ENCODE measurements around the gene COL26A1. TPM values are rescaled to one million over a fixed set of nuclear protein-coding genes. Genes with fewer than 3 reads are reported as not detected.
"Not testable (repeated sequence)": the region's sequence is repeated elsewhere in the genome, so short reads cannot be mapped to it uniquely, and the experiment has no call there.

Gene COL26A1
- total and polyA plus RNA-seq, 2 of the 4 experiments (the other 2 are of a cell fraction), result not detected

DNA sequence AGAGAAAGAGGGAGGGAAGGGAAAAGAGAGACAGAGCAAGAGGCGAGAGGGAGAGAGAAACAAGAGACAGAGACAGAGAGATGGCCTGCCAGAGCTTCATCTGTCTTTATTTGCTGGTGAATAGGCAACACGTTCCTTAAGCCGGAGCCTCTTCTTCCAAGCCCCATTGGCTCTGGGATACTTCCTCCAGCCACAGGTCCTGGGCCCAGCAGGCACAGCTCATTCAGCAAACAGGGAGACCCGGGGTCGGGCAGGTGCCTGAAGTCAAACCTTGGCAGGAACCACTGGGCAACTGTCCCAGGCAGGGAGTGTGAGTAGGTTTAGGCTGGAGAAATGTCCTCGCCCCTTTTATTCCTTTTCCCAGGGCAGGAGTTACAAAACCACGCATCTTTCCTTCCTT lies 198.2 kb downstream of the COL26A1 start:
- Histone ChIP-seq H2BK5ac (ENCODE audit: low read depth, low read length, poor library complexity, severe bottlenecking) (no peak overlapping the region), H3K36me3 (ENCODE audit: control insufficient read depth, insufficient read depth, low read length) (no peaks in the 10 kb centered on the region), H3K18ac (ENCODE audit: low read depth, low read length) (no peak overlapping the region), H3K27ac (ENCODE audit: insufficient read depth, low read length) (no peak overlapping the region), H3K14ac (replicated peaks; ENCODE audit: low read depth, low read length) (no peak overlapping the region), H3K9me3 (ENCODE audit: control insufficient read depth, insufficient read depth, low read length) (no peaks in the 10 kb centered on the region), H3K4me2 (ENCODE audit: low read depth, low read length) (no peak overlapping the region), H3K4ac (ENCODE audit: low read depth, low read length) (no peak overlapping the region), H2AK9ac (replicated peaks; ENCODE audit: low read depth, low read length, poor library complexity) (no peak overlapping the region), H4K8ac (ENCODE audit: low read depth in 2 of 2, low read length in 2 of 2) (no peak overlapping the region), H4K5ac (ENCODE audit: low read depth, low read length) (no peak overlapping the region), H2AFZ (replicated peaks; ENCODE audit: low read length, poor library complexity) (no peak overlapping the region), H2BK15ac (ENCODE audit: low read depth, low read length) (no peak overlapping the region), H3K9ac (ENCODE audit: low read depth, low read length) (no peak overlapping the region), H4K20me1 (ENCODE audit: insufficient read depth, low read length) (no peaks in the 10 kb centered on the region), H3K4me3 (ENCODE audit: insufficient read depth, low read depth, low read length) (no peak overlapping the region), H2BK120ac (ENCODE audit: low read depth, low read length) (no peak overlapping the region), H2BK20ac (ENCODE audit: low read depth, low read length) (no peak overlapping the region), H3K79me1 (ENCODE audit: low read depth in 1 of 2, low read length in 2 of 2) (no peaks in the 10 kb centered on the region), H3K23ac (ENCODE audit: low read depth, low read length) (no peak overlapping the region), H3K56ac (ENCODE audit: extremely low read depth, insufficient read depth, low read length) (no peak overlapping the region), H2AK5ac (ENCODE audit: low read depth, low read length) (no peak overlapping the region), H3K4me1 (ENCODE audit: control insufficient read depth, insufficient read depth, low read length) (no peaks in the 10 kb centered on the region), H4K91ac (ENCODE audit: insufficient read depth, low read depth, low read length) (no peak overlapping the region), H3K9me1 (ENCODE audit: insufficient read depth, low read length) (no peaks in the 10 kb centered on the region), H3K27me3 (ENCODE audit: control insufficient read depth, insufficient read depth, low read length) (peaks cover 47% of the 10 kb centered on the region)
- ChIA-PET CTCF (interaction anchor here (1.0 kb wide), 1 partner anchor 17 kb away, joined by 3 read pairs; no protein-coding TSS in a partner anchor), POLR2A (ENCODE audit: unreplicated experiment) (no interaction called here)
- no CpG with 5 or more reads among the region's 7 CpGs for WGBS, 2 experiments (ENCODE audit: extremely low coverage in 2 of 2, insufficient read length in 1 of 2)
- in situ Hi-C loops (cut with MboI; ENCODE audit: low sequenced_read_pairs), result no loop called here
- TF ChIP-seq MAZ (IDR thresholded peaks at IDR 0.05; ENCODE audit: borderline replicate concordance, low read depth, low read length) (no peak), SMC3 (IDR thresholded peaks at IDR 0.05; ENCODE audit: low read depth, low read length) (no peak), RFX5 (IDR thresholded peaks at IDR 0.05; ENCODE audit: low read depth, low read length) (no peak), MAFK (IDR thresholded peaks at IDR 0.05; ENCODE audit: low read depth, low read length) (no peak)
- TF ChIP-seq, protein P1, sequence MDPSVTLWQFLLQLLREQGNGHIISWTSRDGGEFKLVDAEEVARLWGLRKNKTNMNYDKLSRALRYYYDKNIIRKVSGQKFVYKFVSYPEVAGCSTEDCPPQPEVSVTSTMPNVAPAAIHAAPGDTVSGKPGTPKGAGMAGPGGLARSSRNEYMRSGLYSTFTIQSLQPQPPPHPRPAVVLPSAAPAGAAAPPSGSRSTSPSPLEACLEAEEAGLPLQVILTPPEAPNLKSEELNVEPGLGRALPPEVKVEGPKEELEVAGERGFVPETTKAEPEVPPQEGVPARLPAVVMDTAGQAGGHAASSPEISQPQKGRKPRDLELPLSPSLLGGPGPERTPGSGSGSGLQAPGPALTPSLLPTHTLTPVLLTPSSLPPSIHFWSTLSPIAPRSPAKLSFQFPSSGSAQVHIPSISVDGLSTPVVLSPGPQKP (IDR thresholded peaks at IDR 0.05; ENCODE audit: borderline replicate concordance, low read depth, low read length), result no peak
- TF ChIP-seq, protein P2, sequence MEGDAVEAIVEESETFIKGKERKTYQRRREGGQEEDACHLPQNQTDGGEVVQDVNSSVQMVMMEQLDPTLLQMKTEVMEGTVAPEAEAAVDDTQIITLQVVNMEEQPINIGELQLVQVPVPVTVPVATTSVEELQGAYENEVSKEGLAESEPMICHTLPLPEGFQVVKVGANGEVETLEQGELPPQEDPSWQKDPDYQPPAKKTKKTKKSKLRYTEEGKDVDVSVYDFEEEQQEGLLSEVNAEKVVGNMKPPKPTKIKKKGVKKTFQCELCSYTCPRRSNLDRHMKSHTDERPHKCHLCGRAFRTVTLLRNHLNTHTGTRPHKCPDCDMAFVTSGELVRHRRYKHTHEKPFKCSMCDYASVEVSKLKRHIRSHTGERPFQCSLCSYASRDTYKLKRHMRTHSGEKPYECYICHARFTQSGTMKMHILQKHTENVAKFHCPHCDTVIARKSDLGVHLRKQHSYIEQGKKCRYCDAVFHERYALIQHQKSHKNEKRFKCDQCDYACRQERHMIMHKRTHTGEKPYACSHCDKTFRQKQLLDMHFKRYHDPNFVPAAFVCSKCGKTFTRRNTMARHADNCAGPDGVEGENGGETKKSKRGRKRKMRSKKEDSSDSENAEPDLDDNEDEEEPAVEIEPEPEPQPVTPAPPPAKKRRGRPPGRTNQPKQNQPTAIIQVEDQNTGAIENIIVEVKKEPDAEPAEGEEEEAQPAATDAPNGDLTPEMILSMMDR (conservative IDR thresholded peaks at IDR 0.05; ENCODE audit: low read depth, low read length), result no peak
- ATAC-seq (ENCODE audit: low read depth), result no peak
- DNase-seq, result no peak
- intact Hi-C loops (cut with micrococcal nuclease), result no loop called here
- no TSS peak for BruUV-seq (replicated peaks)
- dilution Hi-C loops (cut with HindIII; ENCODE audit: low sequenced_read_pairs, unreplicated experiment), result no loop called here

DNA sequence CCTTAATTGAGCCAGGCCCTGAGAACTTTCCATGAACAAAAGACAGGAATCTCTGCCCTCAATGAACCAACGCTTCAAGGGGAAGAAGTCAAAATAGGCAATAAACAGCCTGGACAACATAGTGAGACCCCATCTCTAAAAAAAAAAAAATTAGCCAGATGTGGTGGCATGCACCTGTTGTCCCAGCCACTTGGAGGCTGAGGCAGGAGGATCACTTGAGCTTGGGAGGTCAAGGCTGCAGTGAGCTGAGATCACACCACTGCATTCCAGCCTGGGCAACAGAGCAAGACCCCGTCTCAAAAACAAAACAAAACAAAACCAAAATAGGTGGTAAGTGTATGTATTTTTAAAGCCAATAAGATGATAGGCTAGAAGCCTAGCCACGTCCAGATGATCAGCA lies 198.6 kb downstream of the COL26A1 start:
- H3K9ac ChIP-seq (ENCODE audit: low read depth, low read length); in situ Hi-C loops (cut with MboI; ENCODE audit: low sequenced_read_pairs): not testable (repeated sequence)

More for the DNA sequence above, 198.6 kb downstream of the COL26A1 start:
- H4K8ac ChIP-seq (ENCODE audit: low read depth in 2 of 2, low read length in 2 of 2); H3K4me1 ChIP-seq (ENCODE audit: control insufficient read depth, insufficient read depth, low read length); POLR2A ChIA-PET (ENCODE audit: unreplicated experiment); dilution Hi-C loops (cut with HindIII; ENCODE audit: low sequenced_read_pairs, unreplicated experiment); H3K14ac ChIP-seq (replicated peaks; ENCODE audit: low read depth, low read length); CTCF ChIA-PET; H4K91ac ChIP-seq (ENCODE audit: insufficient read depth, low read depth, low read length); H2AFZ ChIP-seq (replicated peaks; ENCODE audit: low read length, poor library complexity); H2AK9ac ChIP-seq (replicated peaks; ENCODE audit: low read depth, low read length, poor library complexity); H3K79me1 ChIP-seq (ENCODE audit: low read depth in 1 of 2, low read length in 2 of 2); H3K4ac ChIP-seq (ENCODE audit: low read depth, low read length); H3K9me1 ChIP-seq (ENCODE audit: insufficient read depth, low read length); DNase-seq; H3K18ac ChIP-seq (ENCODE audit: low read depth, low read length); H2BK20ac ChIP-seq (ENCODE audit: low read depth, low read length); H3K9me3 ChIP-seq (ENCODE audit: control insufficient read depth, insufficient read depth, low read length); H3K56ac ChIP-seq (ENCODE audit: extremely low read depth, insufficient read depth, low read length); H3K36me3 ChIP-seq (ENCODE audit: control insufficient read depth, insufficient read depth, low read length); intact Hi-C loops (cut with micrococcal nuclease); ATAC-seq (ENCODE audit: low read depth); H3K4me3 ChIP-seq (ENCODE audit: insufficient read depth, low read depth, low read length); H2AK5ac ChIP-seq (ENCODE audit: low read depth, low read length); H2BK15ac ChIP-seq (ENCODE audit: low read depth, low read length); BruUV-seq (replicated peaks); H4K20me1 ChIP-seq (ENCODE audit: insufficient read depth, low read length); H4K5ac ChIP-seq (ENCODE audit: low read depth, low read length); H2BK5ac ChIP-seq (ENCODE audit: low read depth, low read length, poor library complexity, severe bottlenecking); H3K27ac ChIP-seq (ENCODE audit: insufficient read depth, low read length); H2BK120ac ChIP-seq (ENCODE audit: low read depth, low read length); H3K4me2 ChIP-seq (ENCODE audit: low read depth, low read length); H3K23ac ChIP-seq (ENCODE audit: low read depth, low read length): not testable (repeated sequence)
- no CpG with 5 or more reads among the region's 3 CpGs for WGBS, 2 experiments (ENCODE audit: extremely low coverage in 2 of 2, insufficient read length in 1 of 2)
- peaks cover 52% of the 10 kb centered on the region for H3K27me3 ChIP-seq (ENCODE audit: control insufficient read depth, insufficient read depth, low read length)
